Heart right ventricle (tissue), 16 donors: Measurements from ENCODE around the gene SMPD2. TPM values are rescaled to one million over a fixed set of nuclear protein-coding genes. Genes with fewer than 3 reads are reported as not detected.

ENCODE experiments used
- ATAC-seq, 8 donors: fragments of 200-7000 bp; cut with Tn5 transposase; one replicate each; pipeline ENCODE4 v1.9.1; 2020; ENCODE audit warnings: mild to moderate bottlenecking in 8 of 8, moderate library complexity in 8 of 8, moderate number of reproducible peaks in 1 of 8
- DNase-seq, 2 donors: peaks; one replicate each; pipeline ENCODE4 v3.0.0-alpha.2; 2020
- H3K27ac ChIP-seq, 10 donors: fragments of 200-600 bp; sonication (generic) in 2 of 10; one replicate each; pipeline versions ENCODE4 v1.5.0 to v1.8.0; 2020 to 2022; ENCODE audit warnings: mild to moderate bottlenecking in 3 of 10
- H3K27me3 ChIP-seq, 7 donors: fragments of 200-600 bp; one replicate each; pipeline ENCODE4 v1.8.0; 2021 to 2022; ENCODE audit warnings: mild to moderate bottlenecking in 2 of 7
- H3K36me3 ChIP-seq, 9 donors: fragments of 200-600 bp; sonication (generic) in 1 of 9; one replicate each; pipeline versions ENCODE4 v1.5.0 to v1.8.0; 2020 to 2022; ENCODE audit warnings: mild to moderate bottlenecking in 2 of 9
- H3K4me1 ChIP-seq, 9 donors: fragments of 200-600 bp; sonication (generic) in 1 of 9; one replicate each; pipeline versions ENCODE4 v1.5.0 to v1.8.0; 2020 to 2022; ENCODE audit warnings: mild to moderate bottlenecking in 4 of 9
- H3K4me3 ChIP-seq, 10 donors: fragments of 200-600 bp; sonication (generic) in 2 of 10; one replicate each; pipeline versions ENCODE4 v1.5.0 to v1.8.0; 2020 to 2022; ENCODE audit warnings: mild to moderate bottlenecking in 7 of 10, moderate library complexity in 2 of 10
- H3K9me3 ChIP-seq, 11 donors: fragments of 200-600 bp in 10 of 11; sonication (generic) in 2 of 11; one replicate each; pipeline versions ENCODE4 v1.5.0 to v1.8.0; 2013 to 2022; ENCODE audit warnings: mild to moderate bottlenecking in 2 of 11, control low read depth in 1 of 11, moderate library complexity in 1 of 11
- WGBS, 2 donors: extraction: QIAGEN DNeasy Blood & Tissue Kit; methylation state at CpG; one replicate each; pipeline ENCODE4 v1.1.7; 2013; ENCODE audit warnings: inconsistent platforms in 1 of 2; 5-methylcytosine and 5-hydroxymethylcytosine counted together
- intact Hi-C, 10 donors: fragments of 100-400 bp; cut with DNase I; formaldehyde crosslinking; loops; one replicate each; pipeline versions ENCODE4 v1.11.1 to v1.14.2; 2022
- long read RNA-seq, 3 donors: library from polyadenylated mRNA; unstranded; transcript quantifications; one replicate each; pipeline ENCODE4 v2.0.0, GENCODE V29; 2020 to 2021
- polyA plus RNA-seq, 2 donors: library from polyadenylated mRNA; stranded (reverse); fragments of 200-250 nt; gene quantifications; one replicate each; pipeline ENCODE4 v1.2.3, GENCODE V29; 2013
- total RNA-seq, 10 donors: library from RNA; stranded (reverse); fragmentation: NEBNext Ultra II Directional in 3 of 10; extraction: Animal tissue kit (Norgen Biotek cat#: 25700) in 3 of 10; gene quantifications; one replicate each; pipeline versions ENCODE4 v1.2.1 to v1.2.4, GENCODE V29; 2021 to 2023
- TF ChIP-seq, protein P1 (sequence below), 9 donors: fragments of 200-600 bp; sonication (generic) in 2 of 9; IDR thresholded peaks; one replicate each; pipeline versions ENCODE4 v1.5.0 to v1.8.0; 2021 to 2022; ENCODE audit warnings: antibody characterized with exemption in 9 of 9, mild to moderate bottlenecking in 5 of 9, moderate library complexity in 1 of 9
- donor health status: Arrhythmogenic right ventricular cardiomyopathy.
- donor health status: ischemic (EF 13 %, LVEDD 7.1; RV severe dilation, severe dysfunction).
- donor health status: healthy with polysubstance abuse.
- donor health status: DM: no; HTN: yes; CAD: no.
- donor health status: DM: no; HTN: no; CAD: no.
- donor health status: ischemic (EF 25% LVEDD 6.9; RV normal size, moderate dysfunction).
- donor health status: ischemic (EF 25% LVEDD 5.7; RV mildly dilated, moderate dysfunction).
- donor health status: healthy.
- donor health status: DM: yes; HTN: yes; CAD: no.
- donor health status: Ischemic cardiomyopathy.
- donor health status: ischemic (EF 35%, LVEDD 5.7; RV mildly dilated, moderate dysfunction).
- donor health status: nonischemic (EF 11% LVEDD 7.7; RV severe dilation, severe dysfunction).
- donor health status: DM: yes; HTN: yes; CAD: no.
- donor health status: PGD.
- donor health status: ischemic (EF 29% LVEDD 5.4; RV normal size, mild dysfunction).
- donor health status: nonischemic (EF 23%, LVEDD 6.1; RV moderate dilation, normal function).

The SMPD2 gene, protein sequence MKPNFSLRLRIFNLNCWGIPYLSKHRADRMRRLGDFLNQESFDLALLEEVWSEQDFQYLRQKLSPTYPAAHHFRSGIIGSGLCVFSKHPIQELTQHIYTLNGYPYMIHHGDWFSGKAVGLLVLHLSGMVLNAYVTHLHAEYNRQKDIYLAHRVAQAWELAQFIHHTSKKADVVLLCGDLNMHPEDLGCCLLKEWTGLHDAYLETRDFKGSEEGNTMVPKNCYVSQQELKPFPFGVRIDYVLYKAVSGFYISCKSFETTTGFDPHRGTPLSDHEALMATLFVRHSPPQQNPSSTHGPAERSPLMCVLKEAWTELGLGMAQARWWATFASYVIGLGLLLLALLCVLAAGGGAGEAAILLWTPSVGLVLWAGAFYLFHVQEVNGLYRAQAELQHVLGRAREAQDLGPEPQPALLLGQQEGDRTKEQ
- total RNA-seq (1 to 10 TPM; 2.1 to 6.4 (median 3.8) TPM), polyA plus RNA-seq (1 to 10 TPM; 4.8 to 8.9 TPM)
- long read RNA-seq, donor 1, transcript SMPD2-201 (10 exons, 1,645 nt) = major isoform, 8 of 19 reads
- long read RNA-seq, donor 1, partial matches to known transcripts = 1 of 19 reads
- long read RNA-seq, donor 1, other reads (novel, unspliced or antisense) = 10 of 19 reads
- long read RNA-seq, donor 2, transcript SMPD2-201 (10 exons, 1,645 nt) = major isoform, 8 of 9 reads
- long read RNA-seq, donor 2, partial matches to known transcripts = 0 of 9 reads
- long read RNA-seq, donor 2, other reads (novel, unspliced or antisense) = 1 of 9 reads
- long read RNA-seq, donor 3, transcript SMPD2-201 (10 exons, 1,645 nt) = major isoform, 28 of 34 reads
- long read RNA-seq, donor 3, partial matches to known transcripts = 0 of 34 reads
- long read RNA-seq, donor 3, other reads (novel, unspliced or antisense) = 6 of 34 reads

DNA sequence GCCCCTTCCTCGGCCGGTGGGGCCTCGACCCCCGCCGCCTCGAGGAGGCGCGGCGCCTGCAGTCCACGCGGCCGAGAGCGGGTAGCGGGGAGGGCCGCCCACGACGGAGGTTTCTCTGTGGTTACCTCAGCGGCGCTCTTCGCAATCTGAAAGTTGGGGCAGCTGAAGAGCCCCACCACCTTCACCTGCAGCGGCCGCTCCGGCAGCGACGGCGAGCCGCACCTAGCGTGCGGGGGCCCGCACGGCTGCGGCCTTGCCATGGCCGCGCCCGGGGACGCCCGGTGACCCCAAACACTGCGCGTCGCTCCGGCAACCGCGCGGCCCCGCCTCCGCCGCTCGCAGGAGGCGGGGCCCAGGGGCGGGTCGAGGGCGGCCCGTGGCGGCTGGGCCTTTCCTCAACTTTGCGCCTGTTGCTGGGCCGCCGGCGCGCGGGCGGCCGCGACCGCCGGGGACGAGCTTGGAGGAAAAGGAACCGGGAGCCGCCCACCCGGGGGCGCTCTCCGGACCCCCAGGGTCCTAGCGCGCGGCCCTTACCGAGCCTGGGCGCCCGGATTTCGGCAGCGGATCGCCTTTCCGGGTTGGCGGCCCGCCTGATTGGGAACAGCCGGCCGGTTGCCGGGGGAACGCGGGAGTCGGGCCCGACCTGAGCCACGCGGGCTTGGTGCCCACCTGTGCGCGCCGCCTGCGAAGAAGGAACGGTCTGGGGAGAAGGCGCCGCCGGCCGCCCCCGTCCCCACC is at the start of gene SMPD2, which contains the start of gene PPIL6:
Gene SMPD2 (plus strand): TSS at position 394 of the 738 bp plus-strand sequence. CDS start 398 bp downstream, outside the sequence.
Gene PPIL6 (minus strand): TSS at position 298 of the 738 bp plus-strand sequence. CDS start 38 bp downstream, at position 260.
- peak within 1 kb of the TSS; percentile 65 to 97 (median 88) for H3K4me3 ChIP-seq
- no peaks in the 10 kb centered on the region for H3K9me3 ChIP-seq
- H3K4me1 ChIP-seq = peaks cover 9 to 27% (median 15%) of the 10 kb centered on the region in 9 donors
- DNase-seq = peak; percentile 90 to 92
- 0% methylated on average over 90 to 101 of the region's 102 CpGs for WGBS, 2 donors
- TF ChIP-seq, protein P1, sequence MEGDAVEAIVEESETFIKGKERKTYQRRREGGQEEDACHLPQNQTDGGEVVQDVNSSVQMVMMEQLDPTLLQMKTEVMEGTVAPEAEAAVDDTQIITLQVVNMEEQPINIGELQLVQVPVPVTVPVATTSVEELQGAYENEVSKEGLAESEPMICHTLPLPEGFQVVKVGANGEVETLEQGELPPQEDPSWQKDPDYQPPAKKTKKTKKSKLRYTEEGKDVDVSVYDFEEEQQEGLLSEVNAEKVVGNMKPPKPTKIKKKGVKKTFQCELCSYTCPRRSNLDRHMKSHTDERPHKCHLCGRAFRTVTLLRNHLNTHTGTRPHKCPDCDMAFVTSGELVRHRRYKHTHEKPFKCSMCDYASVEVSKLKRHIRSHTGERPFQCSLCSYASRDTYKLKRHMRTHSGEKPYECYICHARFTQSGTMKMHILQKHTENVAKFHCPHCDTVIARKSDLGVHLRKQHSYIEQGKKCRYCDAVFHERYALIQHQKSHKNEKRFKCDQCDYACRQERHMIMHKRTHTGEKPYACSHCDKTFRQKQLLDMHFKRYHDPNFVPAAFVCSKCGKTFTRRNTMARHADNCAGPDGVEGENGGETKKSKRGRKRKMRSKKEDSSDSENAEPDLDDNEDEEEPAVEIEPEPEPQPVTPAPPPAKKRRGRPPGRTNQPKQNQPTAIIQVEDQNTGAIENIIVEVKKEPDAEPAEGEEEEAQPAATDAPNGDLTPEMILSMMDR (IDR thresholded peaks at IDR 0.05) = peak; percentile 8 to 67 (median 44)
- peaks cover 0 to 30% (median 0%) of the 10 kb centered on the region in 9 donors for H3K36me3 ChIP-seq
- peak within 1 kb of the TSS; percentile 10 to 94 (median 86) for H3K27ac ChIP-seq
- intact Hi-C loops = loop anchor here in 5 of 10 donors (1.0 to 5.0 kb wide), 6 partner anchors 42 to 252 kb away; partner anchors contain the start of genes CD164 (in 4 of the 5), ZBTB24 (in 2 of the 5), AK9 (in 1 of the 5) and FIG4 (in 1 of the 5)
- H3K27me3 ChIP-seq = no peaks in the 10 kb centered on the region
- peak; percentile 90 to 97 (median 95) for ATAC-seq

DNA sequence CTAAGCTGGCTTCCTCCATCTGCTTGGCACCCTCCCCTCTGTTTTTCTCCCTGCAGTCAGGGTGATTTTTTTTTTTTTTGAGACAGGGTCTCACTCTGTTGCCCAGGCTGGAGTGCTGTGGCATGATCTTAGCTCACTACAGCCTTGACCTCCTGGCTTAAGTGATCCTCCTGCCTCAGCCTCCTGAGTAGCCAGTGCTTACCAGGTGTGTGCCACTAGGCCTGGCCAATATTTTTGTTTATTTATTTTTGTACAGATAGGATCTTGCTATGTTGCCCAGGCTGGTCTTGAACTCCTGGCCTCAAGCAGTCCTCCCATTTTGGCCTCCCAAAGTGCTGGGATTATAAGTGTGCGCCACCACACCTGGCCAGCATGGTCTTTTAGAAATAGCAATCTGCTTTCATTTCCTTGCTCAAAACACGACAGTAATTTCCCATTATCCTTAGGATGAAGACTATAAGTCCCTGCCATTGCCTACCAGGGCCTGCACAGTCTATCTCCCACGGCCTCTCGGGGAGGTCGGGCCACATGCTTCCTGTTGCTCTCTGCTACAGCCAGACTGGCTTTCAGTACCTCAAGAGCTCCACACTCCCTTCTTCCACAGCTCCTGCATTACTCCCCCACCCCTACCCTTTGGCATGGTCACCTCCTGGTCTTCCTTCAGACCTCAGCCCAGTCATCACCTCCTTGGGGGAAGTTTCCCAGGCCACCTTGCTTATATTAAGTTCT is 47.2 kb upstream of the SMPD2 start:
- DNase-seq (no peak), ATAC-seq (no peak)
- intact Hi-C loops = loop anchor here in 1 of 10 donors (10.0 kb wide), 1 partner anchor 849 kb away; no protein-coding TSS in a partner anchor
- 79 to 81% methylated on average over 5 of the region's 5 CpGs for WGBS, 2 donors
- Histone ChIP-seq H3K27me3 (no peaks in the 10 kb centered on the region), H3K36me3 (no peaks in the 10 kb centered on the region), H3K27ac (no peak overlapping the region), H3K4me3 (no peak overlapping the region), H3K9me3 (no peaks in the 10 kb centered on the region), H3K4me1 (peaks cover 0 to 26% (median 20%) of the 10 kb centered on the region in 9 donors)
- TF ChIP-seq, protein P1 (IDR thresholded peaks at IDR 0.05) = no peak

DNA sequence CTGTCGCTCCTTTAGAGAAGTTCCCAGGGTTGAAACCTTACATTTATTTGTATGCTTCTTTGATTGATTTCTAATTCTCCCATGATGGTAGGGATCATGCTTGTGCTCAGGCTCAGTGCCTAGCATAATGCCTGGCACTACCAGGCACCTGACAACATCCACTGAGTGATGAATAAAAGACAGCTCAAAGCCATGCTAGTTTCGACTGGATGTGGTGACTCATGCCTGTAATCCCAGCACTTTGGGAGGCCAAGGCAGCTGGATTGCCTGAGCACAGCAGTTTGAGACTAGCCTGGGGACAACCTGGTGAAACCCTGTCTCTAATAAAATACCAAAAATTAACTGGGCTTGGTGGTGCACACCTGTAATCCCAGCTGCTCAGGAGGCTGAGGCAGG is 46.6 kb upstream of the SMPD2 start:
- ATAC-seq = no peak
- TF ChIP-seq, protein P1 (IDR thresholded peaks at IDR 0.05) = no peak
- H3K4me3 ChIP-seq = no peak overlapping the region
- H3K27ac ChIP-seq = no peak overlapping the region
- DNase-seq = no peak
- H3K4me1 ChIP-seq = peaks cover 0 to 26% (median 20%) of the 10 kb centered on the region in 9 donors
- no peaks in the 10 kb centered on the region for H3K36me3 ChIP-seq
- intact Hi-C loops = loop anchor here in 1 of 10 donors (10.0 kb wide), 1 partner anchor 849 kb away; no protein-coding TSS in a partner anchor
- 84 to 97% methylated on average over 2 of the region's 2 CpGs for WGBS, 2 donors
- H3K9me3 ChIP-seq = no peaks in the 10 kb centered on the region
- no peaks in the 10 kb centered on the region for H3K27me3 ChIP-seq
